Activated CD8-positive, alpha-beta memory T cell treated with anti-CD3 and anti-CD28 coated beads for 48 hours (primary cell): ENCODE results near the gene TMEM121.

Experiments
- DNase-seq, 3 experiments: peaks; one replicate each; pipeline ENCODE4 v3.0.0-alpha.2; 2020; ENCODE audit warnings: low read depth in 2 of 3, low spot score in 2 of 3

TMEM121 gene

DNA sequence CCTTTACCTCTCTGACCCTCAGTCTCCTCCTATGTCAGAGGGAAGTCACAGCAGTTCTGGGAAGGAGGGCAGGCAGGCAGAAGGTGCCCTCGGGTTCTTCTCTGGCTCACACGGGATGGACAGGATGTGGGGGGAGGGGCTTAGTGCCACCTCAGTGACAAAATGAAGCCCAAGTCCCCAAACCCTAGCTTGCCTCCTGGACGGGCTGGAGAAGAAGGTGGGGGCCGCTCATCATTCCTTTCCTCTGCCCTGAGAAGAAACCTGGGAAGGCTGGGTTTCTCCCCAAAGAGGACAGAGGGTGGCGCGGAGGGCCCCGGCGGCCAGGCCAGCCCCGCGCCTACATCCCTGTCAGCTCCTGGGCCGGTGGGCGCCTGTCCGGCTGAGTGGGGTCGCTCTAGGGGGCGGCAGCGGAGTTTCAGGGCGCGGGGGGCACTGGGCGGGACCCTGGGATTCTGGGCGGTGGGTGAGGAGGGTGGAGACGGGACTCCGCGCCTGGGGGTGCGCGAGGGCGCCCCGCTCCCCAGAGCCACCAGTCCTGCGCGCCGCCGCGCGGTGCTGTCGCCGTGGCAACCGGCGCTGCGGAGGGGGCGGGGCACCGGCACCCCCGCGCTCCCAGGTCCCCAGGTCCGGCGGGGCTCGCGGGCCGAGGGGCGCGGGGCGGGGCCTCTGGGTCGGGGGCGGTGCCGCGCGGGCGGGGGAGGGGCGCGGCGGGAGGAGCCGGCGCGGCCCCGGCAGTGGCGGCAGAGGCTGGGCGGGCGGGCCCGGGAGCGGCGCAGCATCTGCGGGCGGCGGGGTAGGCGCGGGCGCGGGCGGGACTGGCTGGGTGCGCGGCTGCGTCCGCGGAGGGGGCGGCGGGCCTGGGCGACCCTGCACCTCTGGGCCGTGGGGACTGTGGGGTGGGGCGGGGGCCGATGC, at the start of gene TMEM121:
Gene TMEM121 (plus strand): TSS at position 723 of the 915 bp plus-strand sequence. CDS start 2,252 bp downstream, outside the sequence.
- no peak for DNase-seq

DNA sequence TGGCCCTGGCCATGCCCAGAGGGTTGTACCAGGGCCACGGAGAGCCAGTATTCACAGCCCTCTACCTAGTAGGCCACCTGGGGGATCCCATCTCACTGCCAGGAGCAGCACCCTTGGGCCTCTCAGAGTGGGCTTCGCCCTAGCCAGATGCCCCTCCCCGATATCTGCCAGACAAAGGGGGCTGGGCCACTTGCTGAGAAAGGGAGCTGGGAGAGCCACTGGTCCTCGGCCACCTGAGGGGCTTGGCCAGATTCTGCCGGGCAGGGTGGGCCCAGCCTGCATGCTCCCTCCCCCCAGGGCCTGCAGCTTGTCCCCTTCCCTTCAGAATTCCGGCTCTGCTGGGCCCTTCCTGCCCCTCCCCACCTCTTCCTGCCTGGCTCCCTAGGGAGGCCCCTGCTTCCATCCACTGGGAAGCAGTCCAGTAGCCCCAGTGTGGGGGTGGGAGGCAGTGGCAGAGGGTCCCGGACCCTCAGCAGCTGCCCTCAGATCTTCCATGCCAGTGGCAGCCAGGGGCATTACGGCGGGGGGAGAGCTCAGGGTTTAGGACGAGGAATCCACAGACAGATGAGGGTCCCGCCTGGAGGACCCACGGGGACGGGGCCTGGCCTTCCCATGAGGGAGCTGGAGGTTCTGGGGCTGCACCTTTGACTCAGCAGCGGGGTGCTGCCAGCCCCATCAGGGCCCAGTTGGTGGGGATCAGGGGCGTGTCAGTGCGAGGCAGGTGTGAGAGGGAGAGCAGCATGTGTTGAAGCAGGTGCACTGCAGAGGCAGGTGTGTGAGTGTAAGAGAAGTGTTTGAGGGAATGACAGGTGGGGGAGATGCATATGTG, 49.3 kb upstream of the TMEM121 start:
- DNase-seq: no peak

DNA sequence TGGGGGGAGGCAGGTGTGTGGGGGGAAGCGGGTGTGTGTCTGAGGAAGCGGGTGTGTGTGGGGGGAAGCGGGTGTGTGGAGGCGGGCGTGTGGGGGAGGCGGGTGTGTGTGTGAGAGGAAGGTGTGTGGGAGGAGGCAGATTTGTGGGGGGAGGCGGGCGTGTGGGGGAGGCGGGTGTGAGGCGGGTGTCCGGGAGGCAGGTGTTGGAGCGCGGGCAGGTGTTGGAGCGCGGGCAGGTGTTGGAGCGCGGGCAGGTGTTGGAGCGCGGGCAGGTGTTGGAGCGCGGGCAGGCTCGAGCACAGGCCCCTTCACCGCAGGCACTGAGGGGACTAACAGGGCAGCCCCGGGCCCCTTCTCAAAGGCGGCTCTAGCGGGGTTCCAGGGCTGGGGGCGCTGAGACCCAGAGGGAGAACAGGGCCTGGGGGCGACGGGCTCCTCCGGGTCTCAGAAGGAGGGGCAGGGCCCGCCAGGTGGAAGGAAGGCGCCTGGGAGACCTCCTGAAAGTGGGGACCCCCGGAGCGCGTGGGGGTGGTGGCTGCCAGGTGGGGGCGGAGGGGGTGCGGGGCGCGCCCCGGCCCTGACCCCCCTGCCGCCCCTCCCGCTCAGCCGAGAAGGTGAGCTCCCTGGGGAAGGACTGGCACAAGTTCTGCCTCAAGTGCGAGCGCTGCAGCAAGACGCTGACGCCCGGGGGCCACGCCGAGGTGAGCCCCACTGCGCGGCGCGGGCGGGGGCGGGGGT, 48.6 kb upstream of the TMEM121 start:
- no peak for DNase-seq

- no peak for DNase-seq
Measured at GRCh38 chr14:105478398-105479251, 47.8 kb upstream of the TMEM121 start.

DNA sequence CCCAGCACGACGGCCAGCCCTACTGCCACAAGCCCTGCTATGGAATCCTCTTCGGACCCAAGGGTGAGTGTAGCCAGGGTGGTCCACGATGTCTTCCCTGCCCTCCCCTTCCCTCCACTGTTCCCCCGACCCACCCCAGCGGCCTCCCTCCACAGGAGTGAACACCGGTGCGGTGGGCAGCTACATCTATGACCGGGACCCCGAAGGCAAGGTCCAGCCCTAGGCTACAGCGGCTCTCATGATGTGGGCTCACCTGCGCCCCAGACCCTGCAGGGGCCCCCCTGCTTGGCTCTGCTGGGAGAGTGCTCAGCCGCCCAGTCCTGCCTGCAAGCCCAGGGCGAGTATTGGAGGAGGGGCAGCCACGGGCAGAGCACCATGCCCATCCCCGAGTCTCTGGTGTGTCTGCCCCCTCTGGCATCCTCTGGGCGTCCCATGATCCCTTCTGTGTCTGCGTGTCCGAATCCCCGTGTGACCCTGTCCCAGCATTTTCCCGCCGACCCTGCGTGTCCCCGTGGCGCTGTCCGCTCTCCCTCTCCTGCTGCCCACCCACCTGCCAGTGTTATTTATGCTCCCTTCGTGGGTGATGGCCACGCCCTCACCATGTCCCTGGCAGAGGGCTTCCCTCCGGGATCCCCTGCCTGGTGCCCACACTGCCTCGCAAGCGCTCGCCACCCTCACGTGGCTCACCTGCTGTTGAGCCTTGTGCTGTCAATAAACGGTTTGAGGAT, 46.8 kb upstream of the TMEM121 start:
- no peak for DNase-seq

DNA sequence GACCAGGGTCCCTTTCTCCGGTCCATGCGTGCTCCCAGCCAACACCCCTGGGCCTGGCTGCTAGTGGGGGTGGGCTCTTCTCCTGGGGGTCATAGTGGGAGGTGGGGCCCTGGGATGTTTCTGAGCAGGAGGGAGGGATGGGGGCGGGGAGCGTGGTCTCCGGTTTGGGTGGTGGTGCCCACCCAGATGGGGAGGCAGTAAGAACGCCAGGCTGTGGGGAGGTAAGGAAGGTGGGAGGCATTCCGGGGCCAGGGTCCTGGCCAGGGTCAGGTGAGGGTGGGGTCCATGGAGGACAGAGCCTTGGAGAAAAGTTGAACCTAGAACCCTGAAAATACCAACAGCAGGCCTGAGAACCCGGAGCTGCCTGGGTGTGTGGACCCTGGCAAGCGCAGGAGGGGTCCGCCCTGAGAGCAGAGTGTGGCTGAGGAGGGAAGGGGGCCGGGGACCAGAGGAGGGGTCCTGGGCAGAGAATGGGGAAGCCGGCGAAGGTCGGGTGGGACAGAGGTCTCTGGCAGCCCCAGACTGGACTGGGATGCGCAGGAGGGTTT, 46.1 kb upstream of the TMEM121 start:
- no peak for DNase-seq

GRCh38 chr14:105480807-105481801, 45.3 kb upstream of the TMEM121 start:
- DNase-seq: peak; percentile 83 to 95 (median 94)

GRCh38 chr14:105481886-105482457, 44.4 kb upstream of the TMEM121 start:
- peak; percentile 74 to 87 (median 78) for DNase-seq

GRCh38 chr14:105482486-105483110, 43.8 kb upstream of the TMEM121 start:
- no peak for DNase-seq

DNA sequence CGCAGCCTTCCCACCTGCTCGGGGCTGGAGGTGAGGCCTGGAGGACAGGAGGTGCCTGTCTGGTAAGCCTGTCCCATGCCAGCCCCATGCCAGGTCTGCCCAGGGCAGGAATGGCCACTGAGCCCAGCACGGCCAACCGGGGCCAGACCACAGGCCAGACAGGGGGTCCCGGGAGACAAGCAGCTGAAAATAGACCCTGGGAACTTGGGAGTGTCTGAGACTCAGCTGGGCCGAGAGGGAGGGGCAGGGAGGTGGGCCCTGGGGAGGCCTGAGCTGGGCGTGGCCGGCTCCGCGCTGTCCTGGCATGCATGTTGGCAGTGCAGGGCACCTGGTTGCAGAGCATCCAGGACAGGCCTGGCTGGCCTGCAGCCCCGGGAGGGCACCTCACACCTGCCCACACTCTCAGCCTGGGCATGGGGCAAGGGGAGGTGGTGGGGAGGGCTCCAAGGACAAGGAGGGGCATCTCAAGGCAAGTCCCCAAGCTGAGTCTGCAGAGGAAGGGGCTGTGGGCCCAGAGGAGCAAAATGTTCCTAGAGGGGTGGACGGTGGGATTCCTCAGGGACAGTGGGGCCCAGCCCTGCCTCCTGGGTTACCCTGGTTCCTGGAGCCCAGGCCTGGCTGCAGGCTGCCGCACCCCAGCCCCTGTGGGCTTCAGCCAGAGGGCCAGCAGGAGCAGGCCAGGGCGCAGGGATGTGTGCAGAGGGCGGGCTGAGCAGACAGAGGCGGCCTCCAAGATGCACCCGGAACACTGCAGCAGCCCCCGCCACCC, 42.9 kb upstream of the TMEM121 start:
- no peak for DNase-seq

GRCh38 chr14:105484069-105484996, 42.0 kb upstream of the TMEM121 start:
- no peak for DNase-seq

DNA sequence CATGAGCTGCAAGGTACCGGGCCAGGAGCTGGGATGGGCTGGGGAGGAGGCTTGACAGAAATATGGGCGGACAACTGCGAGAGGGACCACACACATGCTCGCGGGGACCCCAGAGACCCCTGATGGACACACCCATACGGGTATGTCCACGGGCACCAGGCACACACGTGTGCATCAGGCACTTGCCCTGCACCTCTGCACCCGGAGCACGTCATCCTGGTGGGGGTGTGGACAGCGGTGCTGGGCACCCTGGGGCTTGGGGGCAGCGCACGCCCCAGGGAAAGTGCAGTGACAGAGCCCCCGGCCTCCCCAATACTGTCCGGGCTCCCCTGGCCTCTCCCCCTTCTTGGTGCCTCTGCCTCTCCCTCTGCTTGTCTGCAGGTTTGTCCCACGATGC, 41.4 kb upstream of the TMEM121 start:
- no peak for DNase-seq

GRCh38 chr14:105485739-105486162, 40.6 kb upstream of the TMEM121 start:
- DNase-seq: no peak

- no peak for DNase-seq
Measured at GRCh38 chr14:105486163-105486973, 40.0 kb upstream of the TMEM121 start, which contains the start of gene CRIP1. Gene CRIP1 (plus strand): TSS chr14:105486886. CDS start chr14:105487260, 374 bp downstream.
